ENCODE data around the gene TBC1D14. TPM values are rescaled to one million over a fixed set of nuclear protein-coding genes. Genes with fewer than 3 reads are reported as not detected.

The TBC1D14 gene
- polyA plus RNA-seq, 1 of the 3 experiments (the other 2 are of a cell fraction), result 39.5 TPM

DNA sequence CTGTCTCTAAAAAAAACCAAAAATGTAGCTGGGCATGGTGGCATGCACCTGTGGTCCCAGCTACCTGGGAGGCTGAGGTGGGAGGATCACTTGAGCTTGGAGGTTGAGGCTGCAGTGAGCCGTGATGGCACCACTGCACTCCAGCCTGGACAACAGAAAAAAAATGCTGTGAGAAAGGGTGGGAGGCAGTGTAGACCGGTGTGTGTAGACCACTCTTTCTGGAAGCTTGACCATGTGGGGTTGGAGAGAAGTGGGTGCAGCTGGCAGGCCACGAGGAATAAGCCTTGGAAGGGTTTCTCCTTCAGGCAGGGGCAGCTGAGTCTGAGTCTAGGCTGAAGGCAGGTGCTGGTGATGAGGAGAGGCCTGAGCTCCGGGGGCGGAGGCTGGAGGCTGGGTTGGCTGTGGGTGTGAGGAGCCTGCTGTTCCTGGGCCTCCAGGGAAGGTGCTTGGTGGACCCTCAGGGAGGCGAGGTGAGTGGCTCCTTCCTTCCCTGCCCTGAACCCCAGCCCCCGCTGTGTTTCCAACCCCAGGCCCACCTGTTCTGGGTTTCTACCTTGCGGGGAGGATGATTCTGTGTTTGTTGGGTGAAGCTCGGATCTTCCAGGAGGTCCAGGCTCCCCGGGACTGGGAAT lies 9.3 kb upstream of the TBC1D14 start:
- DNase-seq, result no peak
- Histone ChIP-seq H3K4me1 (ENCODE audit: control insufficient read depth in 1 of 2, insufficient read depth in 2 of 2, low read depth in 1 of 2, low read length in 1 of 2) (no peaks in the 10 kb centered on the region), H3K9ac (no peak overlapping the region), H2AFZ (ENCODE audit: low read depth) (no peak overlapping the region), H4K20me1 (ENCODE audit: insufficient read depth) (no peaks in the 10 kb centered on the region), H3K9me3 (no peaks in the 10 kb centered on the region), H3K79me2 (ENCODE audit: insufficient read depth) (no peaks in the 10 kb centered on the region), H3K36me3 (replicated peaks in 1 of 2; ENCODE audit: control insufficient read depth in 1 of 2, insufficient read depth in 2 of 2, low read length in 1 of 2) (no peaks in the 10 kb centered on the region), H3K9me2 (no peaks in the 10 kb centered on the region), H3K4me3 (ENCODE audit: low read depth in 2 of 2, low read length in 1 of 2) (no peak overlapping the region), H3F3A (replicated peaks; ENCODE audit: insufficient read depth) (no peaks in the 10 kb centered on the region), H3K27ac (ENCODE audit: low read depth in 2 of 2, low read length in 1 of 2) (no peak overlapping the region), H3K4me2 (no peak overlapping the region), H3K27me3 (ENCODE audit: insufficient read depth) (no peaks in the 10 kb centered on the region)
- no peak for TF ChIP-seq GATA2 (CRISPR knock-in tag; IDR thresholded peaks at IDR 0.05)
- TF ChIP-seq TAF1 (IDR thresholded peaks at IDR 0.05; ENCODE audit: borderline replicate concordance, low read depth, low read length), result no peak
- TF ChIP-seq CTCF (IDR thresholded peaks at IDR 0.05), result no peak
- no peak for TF ChIP-seq FOSL2 (IDR thresholded peaks at IDR 0.05; ENCODE audit: borderline replicate concordance, low read depth)
- TF ChIP-seq RCOR1 (IDR thresholded peaks at IDR 0.05; ENCODE audit: low read length), result no peak
- TF ChIP-seq YY1 (IDR thresholded peaks at IDR 0.05; ENCODE audit: low read depth), result no peak
- no peak for TF ChIP-seq MXI1 (IDR thresholded peaks at IDR 0.05; ENCODE audit: low read depth, low read length)
- TF ChIP-seq SMC3 (IDR thresholded peaks at IDR 0.05; ENCODE audit: low read depth, low read length), result no peak
- no peak for TF ChIP-seq POLR2AphosphoS5 (IDR thresholded peaks at IDR 0.05; ENCODE audit: low read depth, low read length)
- TF ChIP-seq NRF1 (IDR thresholded peaks at IDR 0.05; ENCODE audit: low read depth, low read length), result no peak
- ChIA-PET CTCF (interaction anchor here (0.7 to 2.7 kb wide), 4 partner anchors 119 to 181 kb away, joined by 3 to 5 read pairs (median 3); partner anchors contain the start of gene TADA2B), POLR2A (interaction anchor here (1.1 kb wide), 1 partner anchor 9 kb away, joined by 4 read pairs; the partner anchor contains the start of gene TBC1D14)
- 74% methylated on average over 9 of the region's 10 CpGs for WGBS (ENCODE audit: low lambda C conversion rate)

DNA sequence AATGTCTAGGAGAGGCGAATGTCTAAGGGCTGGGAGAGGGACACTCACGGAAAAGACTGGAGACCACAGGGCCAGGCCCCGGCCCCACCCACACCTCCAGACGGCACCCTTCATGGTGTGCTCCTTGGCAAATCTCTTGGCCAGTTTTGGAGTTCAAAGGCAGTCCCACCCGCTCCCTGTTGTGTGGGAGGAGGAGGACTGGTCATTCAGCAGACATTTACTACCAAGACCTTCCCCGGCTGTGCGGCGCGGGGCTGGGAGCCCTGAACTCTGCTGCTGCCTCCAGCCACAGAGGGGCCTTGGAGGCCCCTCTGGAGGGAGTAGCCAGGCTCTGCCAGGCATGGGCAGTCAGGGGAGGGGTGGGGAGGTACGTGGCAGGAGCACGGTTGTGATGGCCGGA lies 8.7 kb upstream of the TBC1D14 start:
- Histone ChIP-seq H3K9me3 (no peaks in the 10 kb centered on the region), H2AFZ (ENCODE audit: low read depth) (no peak overlapping the region), H3K27ac (ENCODE audit: low read depth in 2 of 2, low read length in 1 of 2) (no peak overlapping the region), H3K27me3 (ENCODE audit: insufficient read depth) (no peaks in the 10 kb centered on the region), H4K20me1 (ENCODE audit: insufficient read depth) (no peaks in the 10 kb centered on the region), H3K9ac (no peak overlapping the region), H3K9me2 (no peaks in the 10 kb centered on the region), H3K79me2 (ENCODE audit: insufficient read depth) (no peaks in the 10 kb centered on the region), H3K36me3 (replicated peaks in 1 of 2; ENCODE audit: control insufficient read depth in 1 of 2, insufficient read depth in 2 of 2, low read length in 1 of 2) (no peaks in the 10 kb centered on the region), H3K4me2 (no peak overlapping the region), H3K4me3 (ENCODE audit: low read depth in 2 of 2, low read length in 1 of 2) (no peak overlapping the region), H3F3A (replicated peaks; ENCODE audit: insufficient read depth) (no peaks in the 10 kb centered on the region), H3K4me1 (ENCODE audit: control insufficient read depth in 1 of 2, insufficient read depth in 2 of 2, low read depth in 1 of 2, low read length in 1 of 2) (no peaks in the 10 kb centered on the region)
- POLR2A ChIA-PET, result no interaction called here
- CTCF ChIA-PET, result interaction anchor here (0.7 to 2.7 kb wide), 3 partner anchors 120 to 181 kb away, joined by 3 to 5 read pairs (median 3); partner anchors contain the start of gene TADA2B
- no peak for DNase-seq
- TF ChIP-seq CTCF (IDR thresholded peaks at IDR 0.05), result no peak
- no peak for TF ChIP-seq TCF12 (IDR thresholded peaks at IDR 0.05)
- TF ChIP-seq, protein P1, sequence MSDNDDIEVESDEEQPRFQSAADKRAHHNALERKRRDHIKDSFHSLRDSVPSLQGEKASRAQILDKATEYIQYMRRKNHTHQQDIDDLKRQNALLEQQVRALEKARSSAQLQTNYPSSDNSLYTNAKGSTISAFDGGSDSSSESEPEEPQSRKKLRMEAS (IDR thresholded peaks at IDR 0.05; ENCODE audit: low read depth), result no peak
- no peak for TF ChIP-seq RAD21 (IDR thresholded peaks at IDR 0.05; ENCODE audit: low read length)
- TF ChIP-seq GABPA (IDR thresholded peaks at IDR 0.05; ENCODE audit: low read depth), result no peak
- 76% methylated on average over 8 of the region's 12 CpGs for WGBS (ENCODE audit: low lambda C conversion rate)
